IPS-20b (cell line): Measurements from ENCODE around the gene TMEM175.
"Not testable (repeated sequence)": the region's sequence is repeated elsewhere in the genome, so short reads cannot be mapped to it uniquely, and the experiment has no call there.

Experiments
- H3K27ac ChIP-seq: one replicate; pipeline ENCODE4 v1.5.1; 2013; ENCODE audit warnings: low read length
- H3K27me3 ChIP-seq: 2 replicates; pipeline ENCODE4 v1.6.1; 2013; ENCODE audit warnings: mild to moderate bottlenecking, low read length, inconsistent platforms; ENCODE audit not compliant: insufficient read depth
- H3K36me3 ChIP-seq: 2 replicates; pipeline ENCODE4 v1.6.1; 2013; ENCODE audit warnings: low read depth, mild to moderate bottlenecking, inconsistent platforms, low read length, moderate library complexity; ENCODE audit not compliant: insufficient read depth
- H3K4me1 ChIP-seq: 2 replicates; pipeline ENCODE4 v1.6.1; 2013; ENCODE audit warnings: mild to moderate bottlenecking, control low read depth, inconsistent platforms, low read length, moderate library complexity; ENCODE audit not compliant: insufficient read depth
- H3K4me3 ChIP-seq: 2 replicates; pipeline ENCODE4 v1.5.1; 2013; ENCODE audit warnings: mild to moderate bottlenecking, low read length, inconsistent platforms
- H3K9ac ChIP-seq: 2 replicates; pipeline ENCODE4 v1.6.1; 2013; ENCODE audit warnings: low read depth, mild to moderate bottlenecking, inconsistent platforms, low read length, moderate library complexity
- H3K9me3 ChIP-seq: 2 replicates; pipeline ENCODE4 v1.6.1; 2013; ENCODE audit warnings: mild to moderate bottlenecking, low read depth, low read length, inconsistent platforms; ENCODE audit not compliant: insufficient read depth

TMEM175 gene

DNA sequence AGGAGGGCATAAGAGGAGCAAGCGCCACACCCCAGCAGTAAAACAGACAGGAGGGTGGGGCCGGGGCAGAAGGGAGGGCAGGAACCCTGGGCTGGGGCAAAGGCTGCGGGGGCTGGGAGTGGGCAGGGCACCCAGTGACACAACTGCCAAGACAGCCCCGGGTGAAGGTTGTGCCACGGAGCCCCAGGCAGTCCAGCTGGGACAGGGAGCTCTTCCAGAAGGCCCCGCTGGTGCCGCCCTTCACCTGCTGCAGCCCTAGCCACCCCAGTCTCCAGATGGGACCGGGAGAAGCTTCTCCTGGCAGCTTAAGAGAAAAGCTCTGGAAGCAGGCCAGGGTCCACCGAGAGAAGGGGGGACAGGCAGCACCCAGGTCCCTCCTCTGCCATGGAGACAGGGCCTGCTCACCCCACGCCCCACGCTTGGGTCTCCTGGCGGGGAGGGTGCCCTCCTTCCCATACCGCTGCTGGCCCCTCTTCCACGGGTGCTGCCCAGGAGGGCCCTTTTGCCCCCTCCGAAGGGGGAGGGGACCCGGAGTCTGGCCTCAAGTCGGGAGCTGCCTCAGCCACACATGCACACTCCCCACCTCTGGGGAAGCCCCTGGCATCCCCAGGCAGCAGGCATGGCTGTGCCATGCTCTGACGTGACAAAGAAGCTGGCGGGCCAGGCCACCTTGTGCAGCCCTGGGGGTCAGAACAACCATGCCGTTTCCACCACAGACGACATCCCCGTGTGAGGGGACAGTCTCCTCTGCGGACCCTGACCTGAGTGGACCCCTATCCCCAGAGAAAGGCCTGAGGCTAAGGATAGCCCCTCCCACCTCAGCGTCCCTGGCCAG lies 39.6 kb downstream of the TMEM175 start:
- Histone ChIP-seq H3K27me3 (peaks cover 67% of the 10 kb centered on the region), H3K9me3 (no peaks in the 10 kb centered on the region), H3K27ac (no peak overlapping the region), H3K9ac (no peak overlapping the region), H3K4me1 (no peaks in the 10 kb centered on the region), H3K4me3 (no peak overlapping the region; the same call in 1 of the 2 replicates), H3K36me3 (no peaks in the 10 kb centered on the region)

DNA sequence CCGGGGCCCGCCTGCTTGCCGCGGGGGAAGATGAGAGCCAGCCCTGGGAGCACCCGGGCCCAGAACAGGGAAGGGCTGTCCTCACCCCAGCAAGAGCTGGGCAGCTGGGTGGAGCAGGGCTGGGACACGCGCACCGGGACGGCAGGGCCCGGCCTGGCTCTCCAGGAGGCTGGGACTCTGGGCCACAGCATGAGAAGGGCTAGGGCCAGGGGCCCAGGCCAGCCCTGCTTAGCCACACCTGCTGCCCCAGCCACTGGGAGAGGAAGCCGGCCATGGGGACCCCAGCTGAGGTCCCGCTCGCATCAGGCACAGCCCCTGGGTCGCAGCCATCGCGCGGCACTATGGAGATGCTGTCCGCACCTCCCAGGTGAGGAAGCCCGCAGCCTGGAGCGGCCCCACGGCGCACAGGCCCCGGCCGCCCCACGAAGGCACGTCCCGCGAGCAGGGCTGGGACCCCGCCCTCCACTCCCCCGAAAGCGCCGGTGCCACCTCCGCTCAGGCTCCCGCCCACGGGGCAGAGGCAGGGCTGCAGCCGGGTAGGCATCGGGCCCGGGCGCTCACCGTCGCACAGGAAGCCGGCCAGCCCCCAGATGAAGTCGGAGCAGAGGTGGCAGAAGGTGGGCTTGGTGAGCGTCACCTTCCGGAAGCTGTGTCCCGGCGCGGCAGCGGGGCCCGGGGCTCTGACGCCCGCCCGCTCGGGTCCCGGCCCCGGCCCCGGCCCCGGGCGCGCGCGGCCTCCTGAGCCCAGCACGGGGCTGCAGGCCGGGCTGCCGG lies 40.6 kb downstream of the TMEM175 start:
- peaks cover 57% of the 10 kb centered on the region for H3K27me3 ChIP-seq
- no peaks in the 10 kb centered on the region for H3K9me3 ChIP-seq
- no peak overlapping the region for H3K9ac ChIP-seq
- H3K4me3 ChIP-seq, result peak overlapping the region; percentile 66; the same call in 1 of the 2 replicates
- H3K27ac ChIP-seq, result no peak overlapping the region
- no peaks in the 10 kb centered on the region for H3K4me1 ChIP-seq
- H3K36me3 ChIP-seq, result no peaks in the 10 kb centered on the region

- H3K36me3 ChIP-seq, result no peaks in the 10 kb centered on the region
- no peaks in the 10 kb centered on the region for H3K9me3 ChIP-seq
- no peaks in the 10 kb centered on the region for H3K4me1 ChIP-seq
- H3K27ac ChIP-seq, result no peak within 1 kb of the TSS
- peaks cover 51% of the 10 kb centered on the region for H3K27me3 ChIP-seq
- H3K4me3 ChIP-seq, result peak within 1 kb of the TSS; percentile 66; the same call in 1 of the 2 replicates
- no peak within 1 kb of the TSS for H3K9ac ChIP-seq
Observed at GRCh38 chr4:973431-974397, 41.5 kb downstream of the TMEM175 start, which contains the start of gene DGKQ. TSS of gene DGKQ (minus strand) at chr4:973569. CDS start at chr4:973482, 87 bp downstream.

- Histone ChIP-seq H3K4me1 (no peaks in the 10 kb centered on the region), H3K9ac (no peak overlapping the region), H3K27ac (no peak overlapping the region), H3K36me3 (no peaks in the 10 kb centered on the region), H3K4me3 (no peak overlapping the region), H3K9me3 (no peaks in the 10 kb centered on the region), H3K27me3 (peaks cover 45% of the 10 kb centered on the region)
Observed at GRCh38 chr4:974668-975067, 42.4 kb downstream of the TMEM175 start.

DNA sequence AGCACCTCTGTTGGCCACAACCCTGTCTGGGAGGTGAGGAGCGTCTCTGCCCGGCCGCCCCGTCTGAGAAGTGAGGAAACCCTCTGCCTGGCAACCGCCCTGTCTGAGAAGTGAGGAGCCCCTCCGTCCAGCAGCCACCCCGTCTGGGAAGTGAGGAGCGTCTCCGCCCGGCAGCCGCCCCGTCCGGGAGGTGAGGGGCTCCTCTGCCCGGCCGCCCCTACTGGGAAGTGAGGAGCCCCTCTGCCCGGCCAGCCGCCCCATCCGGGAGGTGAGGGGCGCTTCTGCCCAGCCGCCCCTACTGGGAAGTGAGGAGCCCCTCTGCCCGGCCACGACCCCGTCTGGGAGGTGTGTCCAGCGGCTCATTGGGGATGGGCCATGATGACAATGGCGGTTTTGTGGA lies 43.8 kb downstream of the TMEM175 start:
- not testable (repeated sequence) for H3K9ac ChIP-seq, H3K36me3 ChIP-seq, H3K4me3 ChIP-seq, H3K9me3 ChIP-seq, H3K27ac ChIP-seq, H3K4me1 ChIP-seq
- peaks cover 33% of the 10 kb centered on the region for H3K27me3 ChIP-seq

- H3K9me3 ChIP-seq, result no peaks in the 10 kb centered on the region
- H3K4me3 ChIP-seq, result no peak overlapping the region
- no peak overlapping the region for H3K27ac ChIP-seq
- H3K27me3 ChIP-seq, result peaks cover 16% of the 10 kb centered on the region
- no peaks in the 10 kb centered on the region for H3K36me3 ChIP-seq
- H3K4me1 ChIP-seq, result no peaks in the 10 kb centered on the region
- H3K9ac ChIP-seq, result no peak overlapping the region
Observed at GRCh38 chr4:978957-979701, 46.9 kb downstream of the TMEM175 start.

DNA sequence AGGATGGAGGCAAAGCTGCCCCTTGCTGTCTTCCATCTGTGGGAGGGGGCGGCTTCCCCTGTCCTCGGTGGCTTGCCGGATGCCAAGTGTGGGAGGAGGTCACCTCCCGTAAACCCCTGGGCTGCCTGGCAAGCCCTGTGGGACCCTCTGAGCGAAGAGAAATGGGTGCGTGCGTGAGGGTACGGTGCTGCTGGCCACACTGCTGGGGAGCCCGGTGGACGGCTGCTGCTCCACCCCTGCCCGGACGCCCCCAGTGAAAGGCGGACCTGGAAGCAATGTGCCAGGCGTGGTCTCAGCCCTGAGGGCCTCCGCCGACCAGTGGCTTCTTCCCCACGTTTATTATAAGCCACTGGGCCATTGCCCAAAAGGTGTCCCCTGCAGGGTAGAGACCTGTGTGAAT lies 50.0 kb downstream of the TMEM175 start:
- Histone ChIP-seq H3K9ac (no peak overlapping the region), H3K27ac (no peak overlapping the region), H3K36me3 (no peaks in the 10 kb centered on the region), H3K9me3 (no peaks in the 10 kb centered on the region), H3K27me3 (peaks cover 38% of the 10 kb centered on the region), H3K4me3 (no peak overlapping the region), H3K4me1 (peaks cover 6% of the 10 kb centered on the region; the same call in 1 of the 2 replicates)

GRCh38 chr4:982814-983213 lies 50.6 kb downstream of the TMEM175 start:
- Histone ChIP-seq H3K4me1 (peaks cover 6% of the 10 kb centered on the region; the same call in 1 of the 2 replicates), H3K36me3 (no peaks in the 10 kb centered on the region), H3K9ac (no peak overlapping the region), H3K27me3 (peaks cover 43% of the 10 kb centered on the region), H3K4me3 (no peak overlapping the region), H3K27ac (no peak overlapping the region), H3K9me3 (no peaks in the 10 kb centered on the region)

GRCh38 chr4:984336-985054 lies 52.2 kb downstream of the TMEM175 start:
- peaks cover 48% of the 10 kb centered on the region for H3K27me3 ChIP-seq
- H3K27ac ChIP-seq, result no peak overlapping the region
- peaks cover 6% of the 10 kb centered on the region; the same call in 1 of the 2 replicates for H3K4me1 ChIP-seq
- peak overlapping the region; percentile 59; the same call in 1 of the 2 replicates for H3K4me3 ChIP-seq
- H3K9me3 ChIP-seq, result no peaks in the 10 kb centered on the region
- no peaks in the 10 kb centered on the region for H3K36me3 ChIP-seq
- H3K9ac ChIP-seq, result no peak overlapping the region

GRCh38 chr4:985123-985830 lies 53.0 kb downstream of the TMEM175 start:
- no peaks in the 10 kb centered on the region for H3K36me3 ChIP-seq
- no peak overlapping the region for H3K27ac ChIP-seq
- H3K4me1 ChIP-seq, result peaks cover 6% of the 10 kb centered on the region; the same call in 1 of the 2 replicates
- H3K4me3 ChIP-seq, result peak overlapping the region; percentile 59; the same call in 1 of the 2 replicates
- H3K9ac ChIP-seq, result no peak overlapping the region
- no peaks in the 10 kb centered on the region for H3K9me3 ChIP-seq
- peaks cover 48% of the 10 kb centered on the region for H3K27me3 ChIP-seq
